ENCODE results near the gene DUSP10.

- TF ChIP-seq EZH2 (IDR thresholded peaks at IDR 0.05) (no peak), CTCF (IDR thresholded peaks at IDR 0.05 in 2 of 3, conservative IDR thresholded peaks at IDR 0.05 in 1 of 3; ENCODE audit: borderline replicate concordance in 1 of 3, insufficient read depth in 1 of 3, low read depth in 2 of 3, low read length in 2 of 3) (no peak), CEBPB (IDR thresholded peaks at IDR 0.05; ENCODE audit: low read depth) (no peak), POLR2A (IDR thresholded peaks at IDR 0.05; ENCODE audit: borderline replicate concordance, extremely low read depth, insufficient read depth, insufficient read length) (no peak), REST (IDR thresholded peaks at IDR 0.05; ENCODE audit: low read depth) (no peak), ELF1 (IDR thresholded peaks at IDR 0.05; ENCODE audit: borderline replicate concordance, low read depth) (no peak), ZNF274 (IDR thresholded peaks at IDR 0.05; ENCODE audit: low read depth, low read length) (no peak)
These were observed 32.0 kb downstream of the DUSP10 start for GRCh38 chr1:221709854-221710253.

Measured in HCT116 (cell line).